Neural cell (in vitro differentiated cells): ENCODE results near the gene FOXJ1.

Experiments used
- CTCF ChIP-seq: fragments of 450-650 bp; IDR thresholded peaks from 2 replicates; pipeline ENCODE4 v1.5.1; 2014; ENCODE audit warnings: antibody characterized with exemption, mild to moderate bottlenecking, moderate library complexity; ENCODE audit not compliant: poor library complexity, severe bottlenecking
- EP300 ChIP-seq: fragments of 450-650 bp; conservative IDR thresholded peaks from 2 replicates; pipeline ENCODE4 v1.6.1; 2014; ENCODE audit warnings: antibody characterized with exemption, mild to moderate bottlenecking, moderate library complexity; ENCODE audit not compliant: poor library complexity, severe bottlenecking
- EZH2 ChIP-seq: fragments of 200-600, 300-800 bp; shearing (Covaris generic), sonication (generic); IDR thresholded peaks from 2 replicates; pipeline ENCODE4 v1.6.1; 2014; ENCODE audit warnings: antibody characterized with exemption, low read length, borderline replicate concordance, mild to moderate bottlenecking; ENCODE audit not compliant: insufficient read depth, poor library complexity, severe bottlenecking
- MXI1 ChIP-seq: fragments of 450-650 bp; conservative IDR thresholded peaks from 2 replicates; pipeline ENCODE4 v1.6.1; 2014; ENCODE audit warnings: antibody characterized with exemption, mild to moderate bottlenecking; ENCODE audit not compliant: poor library complexity, severe bottlenecking
- POLR2AphosphoS5 ChIP-seq: IDR thresholded peaks from 2 replicates; pipeline ENCODE4 v1.6.1; 2012
- REST ChIP-seq: IDR thresholded peaks from 2 replicates; pipeline ENCODE4 v1.6.1; 2012; ENCODE audit warnings: borderline replicate concordance
- TAF1 ChIP-seq: IDR thresholded peaks from 2 replicates; pipeline ENCODE4 v1.6.1; 2012; ENCODE audit warnings: low read depth

GRCh38 chr17:76156662-76156991 is 15.6 kb upstream of the FOXJ1 start:
- TF ChIP-seq CTCF (no peak), TAF1 (no peak), MXI1 (no peak), EZH2 (no peak), POLR2AphosphoS5 (no peak), REST (no peak), EP300 (no peak)
